Esophagus muscularis mucosa (tissue), 4 donors: ENCODE measurements around the gene RHOD. TPM values are rescaled to one million over a fixed set of nuclear protein-coding genes. Genes with fewer than 3 reads are reported as not detected.

Source experiments
- DNase-seq: peaks from one replicate; pipeline ENCODE4 v3.0.0-alpha.2; 2017; ENCODE audit errors: extremely low spot score
- H3K27ac ChIP-seq, 4 donors: fragments of 200-600 bp; sonication (generic); replicated peaks in 1 of 4; 1 replicate in 3 of 4; 2 replicates in 1 of 4; pipeline ENCODE4 v1.5.1; 2016 to 2019; ENCODE audit warnings: mild to moderate bottlenecking in 1 of 4
- H3K27me3 ChIP-seq, 4 donors: fragments of 200-600 bp; sonication (generic); one replicate each; pipeline versions ENCODE4 v1.5.1 to v1.6.0; 2016 to 2019
- H3K36me3 ChIP-seq, 4 donors: fragments of 200-600 bp; sonication (generic); one replicate each; pipeline ENCODE4 v1.5.1; 2016 to 2019
- H3K4me1 ChIP-seq, 4 donors: fragments of 200-600 bp; sonication (generic); one replicate each; pipeline ENCODE4 v1.5.1; 2016 to 2019
- H3K4me3 ChIP-seq, 4 donors: fragments of 200-600 bp; sonication (generic); 1 replicate in 2 of 4; 2 replicates in 2 of 4; pipeline ENCODE4 v1.5.1; 2016 to 2019; ENCODE audit warnings: mild to moderate bottlenecking in 4 of 4, moderate library complexity in 1 of 4
- H3K9me3 ChIP-seq, 4 donors: fragments of 200-600 bp; sonication (generic); 1 replicate in 3 of 4; 2 replicates in 1 of 4; pipeline ENCODE4 v1.5.1; 2016 to 2019
- EP300 ChIP-seq: sonication (generic); formaldehyde crosslinking; IDR thresholded peaks from one replicate; pipeline ENCODE4 v1.6.1; 2017; ENCODE audit warnings: antibody characterized with exemption
- POLR2A ChIP-seq: fragments of 450-650 bp; IDR thresholded peaks from one replicate; pipeline ENCODE4 v1.6.1; 2017; ENCODE audit warnings: antibody characterized with exemption, moderate library complexity, mild to moderate bottlenecking, low read depth
- POLR2AphosphoS5 ChIP-seq, 2 donors: sonication (generic); formaldehyde crosslinking; IDR thresholded peaks; one replicate each; pipeline ENCODE4 v1.6.1; 2017; ENCODE audit warnings: antibody characterized with exemption in 2 of 2
- WGBS: methylation state at CpG from one replicate; pipeline ENCODE4 v1.1.5; 2018; 5-methylcytosine and 5-hydroxymethylcytosine counted together
- intact Hi-C: fragments of 100-400 bp; cut with DNase I; formaldehyde crosslinking; loops from one replicate; pipeline ENCODE4 v1.15.1; 2023
- total RNA-seq, 4 donors: library from RNA; depleted of rRNA; stranded (reverse); fragments of >200 nt; gene quantifications; one replicate each; pipeline versions ENCODE4 v1.1.0 to v1.2.1, GENCODE V29; 2016
- TF ChIP-seq, protein P1 (sequence below), 3 experiments: fragments of 200-600 bp in 2 of 3; fragments of 450-650 bp in 1 of 3; sonication (generic) in 2 of 3; IDR thresholded peaks; one replicate each; pipeline ENCODE4 v1.5.1; 2017 to 2019; ENCODE audit warnings: antibody characterized with exemption in 3 of 3, mild to moderate bottlenecking in 2 of 3, moderate library complexity in 1 of 3

Gene RHOD
- total RNA-seq, 4 donors from 2014 or later, result 14.4 to 34.7 (median 20.4) TPM

DNA sequence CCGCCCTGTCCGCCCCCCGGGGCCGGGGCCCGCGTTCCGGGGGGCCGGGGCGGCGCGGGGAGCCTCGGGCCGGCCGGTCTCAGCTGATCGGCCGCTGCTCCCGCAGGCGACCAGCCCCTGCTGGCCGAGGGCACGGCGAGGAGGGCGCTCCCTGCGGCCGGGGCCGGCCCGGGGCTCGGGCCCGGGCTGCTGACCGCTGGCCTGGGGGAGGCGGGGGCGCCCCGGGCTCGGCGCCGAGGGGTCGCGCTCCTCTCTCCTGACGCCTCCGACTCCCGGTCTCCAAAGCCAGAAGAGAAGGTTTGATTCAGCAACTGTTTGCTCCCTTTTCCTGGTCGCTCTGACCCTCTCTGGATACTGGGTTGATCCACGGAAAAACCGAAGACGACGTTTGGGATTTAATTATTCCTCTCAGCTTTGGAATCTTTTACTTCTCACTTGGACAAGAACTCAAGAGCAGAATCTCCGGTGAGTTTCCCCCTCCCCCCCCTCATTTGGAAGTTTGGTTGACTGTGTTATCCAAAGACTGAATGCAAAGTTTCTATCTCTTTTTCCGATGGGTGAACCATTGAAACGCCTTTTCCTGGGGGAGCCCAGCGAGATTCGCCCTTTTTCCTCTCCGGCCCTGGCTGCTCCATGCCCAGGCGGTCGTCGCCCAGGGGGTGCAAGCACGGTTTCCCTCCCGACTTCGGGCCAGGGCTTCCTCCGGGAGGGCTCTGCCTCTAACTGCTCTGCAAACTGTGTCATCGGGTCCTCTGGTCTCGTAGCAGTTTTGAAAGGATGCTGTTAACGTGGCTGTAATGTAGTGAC, 63.1 kb downstream of the RHOD start:
- 0% methylated on average over 25 of the region's 61 CpGs for WGBS
- intact Hi-C loops, result loop anchor here (5.0 kb wide), 1 partner anchor 123 kb away; no protein-coding TSS in a partner anchor
- Histone ChIP-seq H3K27ac (peak overlapping the region; percentile 99), H3K27me3 (no peaks in the 10 kb centered on the region), H3K9me3 (no peaks in the 10 kb centered on the region), H3K4me1 (peaks cover 27 to 59% (median 47%) of the 10 kb centered on the region in 4 donors), H3K4me3 (peak overlapping the region; percentile 94 to 100 (median 98)), H3K36me3 (no peaks in the 10 kb centered on the region)
- DNase-seq, result no peak
- TF ChIP-seq POLR2A (no peak), POLR2AphosphoS5 (IDR thresholded peaks at IDR 0.05) (no peak), EP300 (no peak)
- TF ChIP-seq, protein P1, sequence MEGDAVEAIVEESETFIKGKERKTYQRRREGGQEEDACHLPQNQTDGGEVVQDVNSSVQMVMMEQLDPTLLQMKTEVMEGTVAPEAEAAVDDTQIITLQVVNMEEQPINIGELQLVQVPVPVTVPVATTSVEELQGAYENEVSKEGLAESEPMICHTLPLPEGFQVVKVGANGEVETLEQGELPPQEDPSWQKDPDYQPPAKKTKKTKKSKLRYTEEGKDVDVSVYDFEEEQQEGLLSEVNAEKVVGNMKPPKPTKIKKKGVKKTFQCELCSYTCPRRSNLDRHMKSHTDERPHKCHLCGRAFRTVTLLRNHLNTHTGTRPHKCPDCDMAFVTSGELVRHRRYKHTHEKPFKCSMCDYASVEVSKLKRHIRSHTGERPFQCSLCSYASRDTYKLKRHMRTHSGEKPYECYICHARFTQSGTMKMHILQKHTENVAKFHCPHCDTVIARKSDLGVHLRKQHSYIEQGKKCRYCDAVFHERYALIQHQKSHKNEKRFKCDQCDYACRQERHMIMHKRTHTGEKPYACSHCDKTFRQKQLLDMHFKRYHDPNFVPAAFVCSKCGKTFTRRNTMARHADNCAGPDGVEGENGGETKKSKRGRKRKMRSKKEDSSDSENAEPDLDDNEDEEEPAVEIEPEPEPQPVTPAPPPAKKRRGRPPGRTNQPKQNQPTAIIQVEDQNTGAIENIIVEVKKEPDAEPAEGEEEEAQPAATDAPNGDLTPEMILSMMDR (IDR thresholded peaks at IDR 0.05), result no peak

DNA sequence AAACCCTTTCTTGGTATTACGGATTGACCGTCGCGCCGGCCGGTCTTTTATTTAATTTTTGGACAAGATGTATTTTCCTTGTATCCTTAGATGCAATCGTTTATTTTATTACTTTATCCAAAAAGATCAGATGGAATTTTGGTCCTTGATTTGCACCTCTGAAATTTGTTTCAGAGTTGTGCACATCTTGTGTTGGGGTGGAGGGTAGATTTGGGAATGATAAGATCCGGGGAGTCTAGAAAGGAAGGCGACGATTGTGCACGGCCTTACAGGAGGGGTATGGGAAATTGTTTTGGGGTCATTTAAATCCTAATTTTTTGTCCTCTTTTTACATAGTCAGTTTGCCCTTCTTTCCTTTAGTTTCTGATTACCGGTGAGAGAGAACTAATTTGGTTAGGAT, 63.8 kb downstream of the RHOD start:
- Histone ChIP-seq H3K9me3 (no peaks in the 10 kb centered on the region), H3K27ac (peak overlapping the region; percentile 99), H3K36me3 (no peaks in the 10 kb centered on the region), H3K27me3 (no peaks in the 10 kb centered on the region), H3K4me3 (peak overlapping the region; percentile 94 to 100 (median 98)), H3K4me1 (peaks cover 27 to 66% (median 54%) of the 10 kb centered on the region in 4 donors)
- intact Hi-C loops, result no loop called here
- no peak for DNase-seq
- TF ChIP-seq, protein P1 (IDR thresholded peaks at IDR 0.05), result no peak
- TF ChIP-seq POLR2A (no peak), EP300 (no peak), POLR2AphosphoS5 (IDR thresholded peaks at IDR 0.05) (no peak)
- 0% methylated on average over 12 of the region's 12 CpGs for WGBS

- peak overlapping the region; percentile 94 to 100 (median 98) for H3K4me3 ChIP-seq
- no peaks in the 10 kb centered on the region for H3K27me3 ChIP-seq
- peak overlapping the region; percentile 99 for H3K27ac ChIP-seq
- WGBS, result 8% methylated on average over 9 of the region's 9 CpGs
- no peaks in the 10 kb centered on the region for H3K9me3 ChIP-seq
- no peak for DNase-seq
- H3K4me1 ChIP-seq, result peaks cover 27 to 71% (median 57%) of the 10 kb centered on the region in 4 donors
- TF ChIP-seq EP300 (no peak), POLR2AphosphoS5 (IDR thresholded peaks at IDR 0.05) (peak; percentile 31 to 39)
- TF ChIP-seq, protein P1 (IDR thresholded peaks at IDR 0.05), result no peak
- peaks cover 0 to 5% (median under 1%) of the 10 kb centered on the region in 4 donors for H3K36me3 ChIP-seq
- intact Hi-C loops, result no loop called here
These were observed 64.4 kb downstream of the RHOD start for GRCh38 chr11:67120881-67121710.

Other genes starting within 250 kb of the RHOD start
- gene RCE1, start 213.4 kb upstream of the RHOD start, total RNA-seq, result 10 to 100 TPM in 3 of 4 donors, 1 to 10 TPM in 1; 8.7 to 18.2 (median 13.0) TPM
- gene LRFN4, start 199.8 kb upstream of the RHOD start, total RNA-seq, result 10 to 100 TPM in 2 of 4 donors, 1 to 10 TPM in 2; 8.7 to 21.9 (median 13.1) TPM
- gene PC, start 98.5 kb upstream of the RHOD start, total RNA-seq, result 1 to 10 TPM; 2.1 to 5.5 (median 5.1) TPM
- not detected for gene C11orf86, start 81.5 kb upstream of the RHOD start, total RNA-seq
- gene SYT12, start 33.7 kb upstream of the RHOD start, total RNA-seq, result under 1 TPM in 1 of 4 donors, not detected in 3; 0.13 TPM
- 10 to 100 TPM; 44.9 to 69.5 (median 51.4) TPM for gene KDM2A, start 62.4 kb downstream of the RHOD start, total RNA-seq
- gene GRK2, start 209.6 kb downstream of the RHOD start, total RNA-seq, result 10 to 100 TPM; 46.9 to 68.8 (median 59.5) TPM
- 10 to 100 TPM; 27.7 to 53.0 (median 39.5) TPM for gene ANKRD13D, start 232.5 kb downstream of the RHOD start, total RNA-seq
- gene SSH3, start 246.7 kb downstream of the RHOD start, total RNA-seq, result 10 to 100 TPM; 28.2 to 51.5 (median 44.0) TPM